Stimulated activated naive B cell treated with anti-CD40 and anti-IgM and Interleukin-4, amounts not matched to agents 10 μg/mL and 1 μg/mL and 100 μg/mL, for 72 hours (primary cell): ENCODE results near the gene ATXN1.

Source experiments
- ATAC-seq, 2 donors: fragments of 150-1000 bp; cut with Tn5 transposase; replicated peaks; 2 replicates each; pipeline ENCODE4 v1.10.0; 2021; ENCODE audit warnings: moderate library complexity in 1 of 2
- DNase-seq: peaks from one replicate; pipeline ENCODE4 v3.0.0; 2021
- H3K27ac Mint-ChIP-seq: one replicate; pipeline ENCODE4 v1.8.0; 2022; ENCODE audit warnings: mild to moderate bottlenecking, mixed read lengths
- H3K27me3 Mint-ChIP-seq, 2 donors: one replicate each; pipeline ENCODE4 v1.8.0; 2022; ENCODE audit warnings: mixed read lengths in 2 of 2
- H3K36me3 Mint-ChIP-seq, 2 donors: one replicate each; pipeline ENCODE4 v1.8.0; 2022; ENCODE audit warnings: mixed read lengths in 2 of 2, mild to moderate bottlenecking in 1 of 2
- H3K4me1 Mint-ChIP-seq, 2 donors: one replicate each; pipeline ENCODE4 v1.8.0; 2022; ENCODE audit warnings: mixed read lengths in 2 of 2, mild to moderate bottlenecking in 1 of 2
- H3K4me3 Mint-ChIP-seq, 2 donors: one replicate each; pipeline ENCODE4 v1.8.0; 2022; ENCODE audit warnings: mild to moderate bottlenecking in 2 of 2, mixed read lengths in 2 of 2, moderate library complexity in 1 of 2
- H3K9me3 Mint-ChIP-seq, 2 donors: one replicate each; pipeline ENCODE4 v1.8.0; 2022; ENCODE audit warnings: mixed read lengths in 2 of 2, mild to moderate bottlenecking in 1 of 2

The ATXN1 gene

GRCh38 chr6:16760516-16761470 is at the start of gene ATXN1:
TSS of gene ATXN1 (minus strand) at chr6:16761460.
- peaks cover 14 to 43% of the 10 kb centered on the region in 2 donors for H3K4me1 Mint-ChIP-seq
- H3K36me3 Mint-ChIP-seq = peaks cover 14 to 29% of the 10 kb centered on the region in 2 donors
- no peaks in the 10 kb centered on the region for H3K9me3 Mint-ChIP-seq
- peak within 1 kb of the TSS; percentile 98 to 99 for H3K4me3 Mint-ChIP-seq
- peak; percentile 4 for ATAC-seq
- peak; percentile 35 for DNase-seq
- H3K27ac Mint-ChIP-seq = peak within 1 kb of the TSS; percentile 99
- no peaks in the 10 kb centered on the region for H3K27me3 Mint-ChIP-seq

GRCh38 chr6:16810411-16810810 is 49.2 kb upstream of the ATXN1 start:
- Mint-ChIP-seq H3K9me3 (peaks cover 23 to 27% of the 10 kb centered on the region in 2 donors), H3K27me3 (peaks cover 0 to 24% of the 10 kb centered on the region in 2 donors), H3K36me3 (peaks cover 9% of the 10 kb centered on the region in 2 donors)

GRCh38 chr6:16809753-16810358 is 48.6 kb upstream of the ATXN1 start:
- ATAC-seq = no peak
- H3K9me3 Mint-ChIP-seq = peaks cover 23 to 27% of the 10 kb centered on the region in 2 donors

More at GRCh38 chr6:16810411-16810810, 49.2 kb upstream of the ATXN1 start:
- Mint-ChIP-seq H3K4me1 (peaks cover 2 to 7% of the 10 kb centered on the region in 2 donors), H3K27ac (no peak overlapping the region), H3K4me3 (no peak overlapping the region)
- ATAC-seq (no peak), DNase-seq (no peak)

GRCh38 chr6:16807956-16808355 is 46.7 kb upstream of the ATXN1 start:
- peaks cover 4 to 12% of the 10 kb centered on the region in 2 donors for H3K4me1 Mint-ChIP-seq
- no peak overlapping the region for H3K4me3 Mint-ChIP-seq
- H3K27me3 Mint-ChIP-seq = peaks cover 0 to 24% of the 10 kb centered on the region in 2 donors
- DNase-seq (no peak), ATAC-seq (no peak)
- no peak overlapping the region for H3K27ac Mint-ChIP-seq
- H3K9me3 Mint-ChIP-seq = peaks cover 18 to 21% of the 10 kb centered on the region in 2 donors
- peaks cover 7% of the 10 kb centered on the region in 2 donors for H3K36me3 Mint-ChIP-seq

More at GRCh38 chr6:16809753-16810358, 48.6 kb upstream of the ATXN1 start:
- H3K4me1 Mint-ChIP-seq = peaks cover 4 to 12% of the 10 kb centered on the region in 2 donors
- peaks cover 0 to 24% of the 10 kb centered on the region in 2 donors for H3K27me3 Mint-ChIP-seq
- no peak for DNase-seq
- no peak overlapping the region for H3K27ac Mint-ChIP-seq
- no peak overlapping the region for H3K4me3 Mint-ChIP-seq
- peaks cover 9% of the 10 kb centered on the region in 2 donors for H3K36me3 Mint-ChIP-seq

- no peak for ATAC-seq
- Mint-ChIP-seq H3K27me3 (peaks cover 0 to 19% of the 10 kb centered on the region in 2 donors), H3K4me3 (no peak overlapping the region), H3K9me3 (peaks cover 7 to 11% of the 10 kb centered on the region in 2 donors), H3K27ac (no peak overlapping the region), H3K4me1 (peaks cover 3 to 7% of the 10 kb centered on the region in 2 donors), H3K36me3 (no peaks in the 10 kb centered on the region)
- no peak for DNase-seq
These were observed 45.1 kb upstream of the ATXN1 start for GRCh38 chr6:16806363-16806762.

GRCh38 chr6:16805243-16805950 is 44.1 kb upstream of the ATXN1 start:
- Mint-ChIP-seq H3K36me3 (no peaks in the 10 kb centered on the region), H3K4me3 (no peak overlapping the region), H3K4me1 (peaks cover 4 to 7% of the 10 kb centered on the region in 2 donors), H3K9me3 (peaks cover 5 to 11% of the 10 kb centered on the region in 2 donors), H3K27ac (no peak overlapping the region), H3K27me3 (peaks cover 0 to 19% of the 10 kb centered on the region in 2 donors)
- DNase-seq (no peak), ATAC-seq (no peak)

GRCh38 chr6:16804546-16805242 is 43.4 kb upstream of the ATXN1 start:
- H3K4me1 Mint-ChIP-seq = peaks cover 5 to 7% of the 10 kb centered on the region in 2 donors
- DNase-seq = no peak
- H3K36me3 Mint-ChIP-seq = no peaks in the 10 kb centered on the region
- peaks cover 1 to 5% of the 10 kb centered on the region in 2 donors for H3K9me3 Mint-ChIP-seq
- no peak overlapping the region for H3K4me3 Mint-ChIP-seq
- no peak for ATAC-seq
- no peak overlapping the region for H3K27ac Mint-ChIP-seq
- H3K27me3 Mint-ChIP-seq = peaks cover 0 to 15% of the 10 kb centered on the region in 2 donors

- Mint-ChIP-seq H3K9me3 (no peaks in the 10 kb centered on the region), H3K4me3 (no peak overlapping the region), H3K36me3 (no peaks in the 10 kb centered on the region), H3K4me1 (peaks cover 5 to 7% of the 10 kb centered on the region in 2 donors), H3K27me3 (peaks cover 0 to 6% of the 10 kb centered on the region in 2 donors), H3K27ac (no peak overlapping the region)
- no peak for DNase-seq
- no peak for ATAC-seq
These were observed 42.3 kb upstream of the ATXN1 start for GRCh38 chr6:16803294-16804200.

GRCh38 chr6:16802071-16802470 is 40.8 kb upstream of the ATXN1 start:
- H3K27me3 Mint-ChIP-seq = peaks cover 0 to 4% of the 10 kb centered on the region in 2 donors
- ATAC-seq = no peak
- peaks cover 5 to 7% of the 10 kb centered on the region in 2 donors for H3K4me1 Mint-ChIP-seq
- no peak overlapping the region for H3K27ac Mint-ChIP-seq
- H3K36me3 Mint-ChIP-seq = no peaks in the 10 kb centered on the region
- no peaks in the 10 kb centered on the region for H3K9me3 Mint-ChIP-seq
- no peak for DNase-seq
- no peak overlapping the region for H3K4me3 Mint-ChIP-seq

GRCh38 chr6:16800942-16801341 is 39.7 kb upstream of the ATXN1 start:
- Mint-ChIP-seq H3K4me1 (peaks cover 5 to 7% of the 10 kb centered on the region in 2 donors), H3K4me3 (no peak overlapping the region), H3K36me3 (no peaks in the 10 kb centered on the region), H3K27ac (no peak overlapping the region), H3K27me3 (no peaks in the 10 kb centered on the region), H3K9me3 (no peaks in the 10 kb centered on the region)
- ATAC-seq (no peak), DNase-seq (no peak)

- H3K4me3 Mint-ChIP-seq = no peak overlapping the region
- DNase-seq (no peak), ATAC-seq (no peak)
- H3K4me1 Mint-ChIP-seq = peaks cover 5 to 7% of the 10 kb centered on the region in 2 donors
- H3K36me3 Mint-ChIP-seq = no peaks in the 10 kb centered on the region
- no peaks in the 10 kb centered on the region for H3K27me3 Mint-ChIP-seq
- no peak overlapping the region for H3K27ac Mint-ChIP-seq
- H3K9me3 Mint-ChIP-seq = no peaks in the 10 kb centered on the region
These were observed 39.1 kb upstream of the ATXN1 start for GRCh38 chr6:16800341-16800740.

GRCh38 chr6:16799279-16800193 is 38.3 kb upstream of the ATXN1 start:
- Mint-ChIP-seq H3K27ac (no peak overlapping the region), H3K4me1 (peaks cover 0 to 2% of the 10 kb centered on the region in 2 donors), H3K9me3 (no peaks in the 10 kb centered on the region), H3K36me3 (no peaks in the 10 kb centered on the region), H3K4me3 (no peak overlapping the region), H3K27me3 (no peaks in the 10 kb centered on the region)
- ATAC-seq (no peak), DNase-seq (no peak)
